Upper lobe of right lung (tissue), 1 donor: Measurements from ENCODE around the gene PQBP1. TPM values are rescaled to one million over a fixed set of nuclear protein-coding genes. Genes with fewer than 3 reads are reported as not detected.

Experiments
- ATAC-seq: fragments of 200-7000 bp; cut with Tn5 transposase; one replicate; pipeline ENCODE4 v1.9.1; 2020; ENCODE audit warnings: mild to moderate bottlenecking, moderate library complexity
- DNase-seq: peaks from one replicate; pipeline ENCODE4 v3.0.0-alpha.2; 2020
- H3K27ac ChIP-seq: fragments of 200-600 bp; one replicate; pipeline ENCODE4 v1.8.0; 2022
- H3K27me3 ChIP-seq: fragments of 200-600 bp; one replicate; pipeline ENCODE4 v1.8.0; 2022; ENCODE audit warnings: mild to moderate bottlenecking
- H3K36me3 ChIP-seq: fragments of 200-600 bp; one replicate; pipeline ENCODE4 v1.8.0; 2022
- H3K4me1 ChIP-seq: fragments of 200-600 bp; one replicate; pipeline ENCODE4 v1.8.0; 2022
- H3K4me3 ChIP-seq: fragments of 200-600 bp; one replicate; pipeline ENCODE4 v1.8.0; 2022; ENCODE audit warnings: mild to moderate bottlenecking
- H3K9me3 ChIP-seq: fragments of 200-600 bp; one replicate; pipeline ENCODE4 v1.8.0; 2022
- CTCF ChIP-seq: fragments of 200-600 bp; IDR thresholded peaks from one replicate; pipeline ENCODE4 v1.8.0; 2022; ENCODE audit warnings: antibody characterized with exemption
- intact Hi-C: fragments of 100-400 bp; cut with DNase I; formaldehyde crosslinking; loops from one replicate; pipeline ENCODE4 v1.11.0; 2022
- total RNA-seq: library from RNA; stranded (reverse); fragmentation: NEBNext Ultra II Directional; extraction: Animal tissue kit (Norgen Biotek cat#: 25700); gene quantifications from one replicate; pipeline ENCODE4 v1.2.1, GENCODE V29; 2021
- donor health status: DM: no; HTN: yes; CAD: no; lungs with severe emphysema.

PQBP1 gene
- total RNA-seq, 1 donor from 2014 or later: 61.3 TPM

- intact Hi-C loops: no loop called here
- H3K4me3 ChIP-seq: no peak overlapping the region
- TF ChIP-seq CTCF: no peak
- H3K27me3 ChIP-seq: no peaks in the 10 kb centered on the region
- ATAC-seq (no peak), DNase-seq (no peak)
- H3K9me3 ChIP-seq: no peaks in the 10 kb centered on the region
- peaks cover 9% of the 10 kb centered on the region for H3K36me3 ChIP-seq
- peaks cover 4% of the 10 kb centered on the region for H3K4me1 ChIP-seq
- no peak overlapping the region for H3K27ac ChIP-seq
Measured at GRCh38 chrX:48934581-48935300, 37.0 kb downstream of the PQBP1 start.

- H3K4me3 ChIP-seq: no peak overlapping the region
- DNase-seq (no peak), ATAC-seq (no peak)
- no peak for TF ChIP-seq CTCF
- no peaks in the 10 kb centered on the region for H3K27me3 ChIP-seq
- H3K27ac ChIP-seq: no peak overlapping the region
- peaks cover 4% of the 10 kb centered on the region for H3K4me1 ChIP-seq
- intact Hi-C loops: no loop called here
- no peaks in the 10 kb centered on the region for H3K9me3 ChIP-seq
- H3K36me3 ChIP-seq: peaks cover 9% of the 10 kb centered on the region
Measured at GRCh38 chrX:48935301-48935670, 37.6 kb downstream of the PQBP1 start.

GRCh38 chrX:48936429-48937053 lies 38.8 kb downstream of the PQBP1 start:
- Histone ChIP-seq H3K27me3 (no peaks in the 10 kb centered on the region), H3K36me3 (peaks cover 9% of the 10 kb centered on the region), H3K4me1 (peaks cover 12% of the 10 kb centered on the region), H3K27ac (peak overlapping the region; percentile 79), H3K9me3 (no peaks in the 10 kb centered on the region), H3K4me3 (no peak overlapping the region)
- no peak for TF ChIP-seq CTCF
- no peak for DNase-seq
- ATAC-seq: no peak
- intact Hi-C loops: no loop called here

- intact Hi-C loops: no loop called here
- peak; percentile 86 for DNase-seq
- Histone ChIP-seq H3K36me3 (peaks cover 9% of the 10 kb centered on the region), H3K4me3 (no peak overlapping the region), H3K4me1 (peaks cover 12% of the 10 kb centered on the region), H3K27ac (peak overlapping the region; percentile 79), H3K9me3 (no peaks in the 10 kb centered on the region), H3K27me3 (no peaks in the 10 kb centered on the region)
- peak; percentile 20 for TF ChIP-seq CTCF
- ATAC-seq: peak; percentile 91
Measured at GRCh38 chrX:48937054-48937907, 39.6 kb downstream of the PQBP1 start.

GRCh38 chrX:48938721-48939425 lies 41.1 kb downstream of the PQBP1 start:
- ATAC-seq: no peak
- H3K27me3 ChIP-seq: no peaks in the 10 kb centered on the region
- intact Hi-C loops: no loop called here
- no peak for TF ChIP-seq CTCF
- no peak overlapping the region for H3K4me3 ChIP-seq
- H3K4me1 ChIP-seq: peaks cover 12% of the 10 kb centered on the region
- DNase-seq: no peak
- H3K27ac ChIP-seq: no peak overlapping the region
- no peaks in the 10 kb centered on the region for H3K9me3 ChIP-seq
- H3K36me3 ChIP-seq: peaks cover 5% of the 10 kb centered on the region
